H9 (cell line): ENCODE results near the gene PHACTR1. TPM values are rescaled to one million over a fixed set of nuclear protein-coding genes. Genes with fewer than 3 reads are reported as not detected.

ENCODE experiments used
- DNase-seq: peaks from one replicate; pipeline ENCODE4 v3.0.0-alpha.2; 2017
- H2AFZ ChIP-seq: one replicate; pipeline ENCODE4 v1.6.1; 2013; ENCODE audit warnings: mild to moderate bottlenecking, low read length, control low read depth, moderate library complexity
- H2AK5ac ChIP-seq: 2 replicates; pipeline ENCODE4 v1.6.1; 2013; ENCODE audit warnings: low read length, control low read depth, mixed read lengths; ENCODE audit not compliant: insufficient read length
- H2BK120ac ChIP-seq: one replicate; pipeline ENCODE4 v1.6.1; 2013; ENCODE audit warnings: low read depth, mild to moderate bottlenecking, low read length, control low read depth, inconsistent platforms; ENCODE audit not compliant: poor library complexity, severe bottlenecking
- H2BK12ac ChIP-seq: 2 replicates; pipeline ENCODE4 v1.6.1; 2013; ENCODE audit warnings: low read length, control low read depth, mixed read lengths, low read depth; ENCODE audit not compliant: insufficient read length
- H2BK15ac ChIP-seq: 2 replicates; pipeline ENCODE4 v1.6.1; 2013; ENCODE audit warnings: low read depth, low read length, control low read depth
- H2BK20ac ChIP-seq: one replicate; pipeline ENCODE4 v1.6.1; 2013; ENCODE audit warnings: low read depth, mild to moderate bottlenecking, low read length, control low read depth, inconsistent platforms; ENCODE audit not compliant: poor library complexity, severe bottlenecking
- H2BK5ac ChIP-seq: 2 replicates; pipeline ENCODE4 v1.6.1; 2013; ENCODE audit warnings: low read length, control low read depth, mixed read lengths; ENCODE audit not compliant: insufficient read length
- H3K14ac ChIP-seq: 2 replicates; pipeline ENCODE4 v1.6.1; 2013; ENCODE audit warnings: low read length, control low read depth; ENCODE audit not compliant: insufficient read depth
- H3K18ac ChIP-seq: 2 replicates; pipeline ENCODE4 v1.6.1; 2013; ENCODE audit warnings: low read depth, mild to moderate bottlenecking, mixed read lengths, low read length, control low read depth; ENCODE audit not compliant: insufficient read length
- H3K23ac ChIP-seq: 2 replicates; pipeline ENCODE4 v1.6.1; 2013; ENCODE audit warnings: low read length, control low read depth, mixed read lengths, low read depth; ENCODE audit not compliant: insufficient read length
- H3K23me2 ChIP-seq: 2 replicates; pipeline ENCODE4 v1.6.1; 2013; ENCODE audit warnings: low read depth, mild to moderate bottlenecking, mixed read lengths, low read length, control low read depth; ENCODE audit not compliant: insufficient read length, poor library complexity, severe bottlenecking
- H3K27ac ChIP-seq: 2 replicates; pipeline ENCODE4 v1.5.1; 2013; ENCODE audit warnings: low read length, control low read depth, mixed read lengths, low read depth; ENCODE audit not compliant: insufficient read length
- H3K27me3 ChIP-seq: 2 replicates; pipeline ENCODE4 v1.6.1; 2013; ENCODE audit warnings: low read length, control low read depth, inconsistent platforms; ENCODE audit not compliant: insufficient read depth
- H3K4ac ChIP-seq: 2 replicates; pipeline ENCODE4 v1.6.1; 2013; ENCODE audit warnings: low read depth, mild to moderate bottlenecking, control low read depth, inconsistent platforms, low read length, moderate library complexity
- H3K4me1 ChIP-seq: 2 replicates; pipeline ENCODE4 v1.6.1; 2013; ENCODE audit warnings: low read length, control low read depth, inconsistent platforms; ENCODE audit not compliant: insufficient read depth
- H3K4me2 ChIP-seq: 2 replicates; pipeline ENCODE4 v1.6.1; 2013; ENCODE audit warnings: low read length, control low read depth, mixed read lengths; ENCODE audit not compliant: insufficient read length, insufficient read depth
- H3K56ac ChIP-seq: 2 replicates; pipeline ENCODE4 v1.6.1; 2013; ENCODE audit warnings: low read depth, mild to moderate bottlenecking, mixed read lengths, low read length, control low read depth; ENCODE audit not compliant: insufficient read length
- H3K79me1 ChIP-seq: 2 replicates; pipeline ENCODE4 v1.6.1; 2013; ENCODE audit warnings: low read depth, mild to moderate bottlenecking, moderate library complexity, low read length, control low read depth, inconsistent platforms; ENCODE audit not compliant: insufficient read depth, poor library complexity, severe bottlenecking
- H3K79me2 ChIP-seq: 2 replicates; pipeline ENCODE4 v1.6.1; 2013; ENCODE audit warnings: low read length, control low read depth, inconsistent platforms; ENCODE audit not compliant: insufficient read depth
- H3K9ac ChIP-seq: 2 replicates; pipeline ENCODE4 v1.6.1; 2013; ENCODE audit warnings: low read length, control low read depth, mixed read lengths; ENCODE audit not compliant: insufficient read length; ENCODE audit errors: extremely low read depth
- H3K9me3 ChIP-seq: one replicate; pipeline ENCODE4 v1.6.1; 2013; ENCODE audit warnings: low read depth, low read length, inconsistent platforms; ENCODE audit not compliant: control insufficient read depth
- H3T11ph ChIP-seq: one replicate; pipeline ENCODE4 v1.6.1; 2013; ENCODE audit warnings: mild to moderate bottlenecking, low read length, control low read depth, inconsistent platforms
- H4K20me1 ChIP-seq: one replicate; pipeline ENCODE4 v1.6.1; 2013; ENCODE audit not compliant: control insufficient read depth, insufficient read length, insufficient read depth
- H4K5ac ChIP-seq: 2 replicates; pipeline ENCODE4 v1.6.1; 2013; ENCODE audit warnings: low read depth, mild to moderate bottlenecking, mixed read lengths, low read length, control low read depth; ENCODE audit not compliant: insufficient read length
- H4K8ac ChIP-seq: replicated peaks from 2 replicates; pipeline ENCODE4 v1.6.1; 2013; ENCODE audit warnings: low read length, control low read depth, mixed read lengths, low read depth; ENCODE audit not compliant: insufficient read length
- H4K91ac ChIP-seq: 2 replicates; pipeline ENCODE4 v1.6.1; 2013; ENCODE audit warnings: low read depth, mild to moderate bottlenecking, moderate library complexity, mixed read lengths, low read length, control low read depth; ENCODE audit not compliant: insufficient read length
- H3K27ac Mint-ChIP-seq, 3 experiments: 2 replicates in 2 of 3; 3 replicates in 1 of 3; pipeline ENCODE4 v1.8.0; 2020 to 2021; ENCODE audit warnings: mixed read lengths in 3 of 3, mild to moderate bottlenecking in 1 of 3, moderate library complexity in 1 of 3
- H3K27me3 Mint-ChIP-seq: 2 replicates; pipeline ENCODE4 v1.8.0; 2021; ENCODE audit warnings: low read depth, mild to moderate bottlenecking, moderate library complexity, mixed read lengths
- H3K36me3 Mint-ChIP-seq, 3 experiments: 2 replicates in 2 of 3; 3 replicates in 1 of 3; pipeline ENCODE4 v1.8.0; 2020 to 2021; ENCODE audit warnings: low read depth in 3 of 3, mixed read lengths in 3 of 3; ENCODE audit not compliant: insufficient read depth in 1 of 3
- H3K4me1 Mint-ChIP-seq, 2 experiments: 2 replicates each; pipeline ENCODE4 v1.8.0; 2020; ENCODE audit warnings: mixed read lengths in 2 of 2
- H3K4me3 Mint-ChIP-seq, 2 experiments: 2 replicates in 1 of 2; 3 replicates in 1 of 2; pipeline ENCODE4 v1.8.0; 2020 to 2021; ENCODE audit warnings: mild to moderate bottlenecking in 2 of 2, mixed read lengths in 2 of 2, moderate library complexity in 1 of 2
- H3K9me3 Mint-ChIP-seq, 2 experiments: 2 replicates in 1 of 2; 3 replicates in 1 of 2; pipeline ENCODE4 v1.8.0; 2020; ENCODE audit warnings: mild to moderate bottlenecking in 2 of 2, mixed read lengths in 2 of 2, moderate library complexity in 1 of 2
- CTCF ChIP-seq: fragments of 200-600 bp; sonication (generic); conservative IDR thresholded peaks from 3 replicates; pipeline ENCODE4 v1.8.0; 2021; ENCODE audit warnings: antibody characterized with exemption, mild to moderate bottlenecking
- WGBS: extraction: QIAGEN DNeasy Blood & Tissue Kit; methylation state at CpG from one replicate; pipeline ENCODE4 v1.1.7; 2013; ENCODE audit warnings: missing lambda C conversion rate, low lambda C conversion rate, mixed read lengths; ENCODE audit not compliant: insufficient read length; ENCODE audit errors: extremely low coverage; 5-methylcytosine and 5-hydroxymethylcytosine counted together
- total RNA-seq: library from RNA; stranded (reverse); gene quantifications from 2 replicates; pipeline ENCODE4 v1.2.1, GENCODE V29; 2021

Gene PHACTR1
- total RNA-seq, 1 experiment from 2014 or later, result 15.9 TPM

GRCh38 chr6:12875051-12875450 lies 158.5 kb downstream of the PHACTR1 start:
- no peak overlapping the region for H4K5ac ChIP-seq
- Mint-ChIP-seq H3K36me3 (no peaks in the 10 kb centered on the region), H3K9me3 (no peaks in the 10 kb centered on the region), H3K27me3 (no peaks in the 10 kb centered on the region), H3K4me1 (peaks cover 16 to 21% of the 10 kb centered on the region in 2 experiments), H3K4me3 (no peak overlapping the region), H3K27ac (no peak overlapping the region)
- H3K56ac ChIP-seq, result no peak overlapping the region
- no peak overlapping the region for H3K23ac ChIP-seq
- no CpG with 5 or more reads among the region's 6 CpGs for WGBS
- no peaks in the 10 kb centered on the region for H3K9me3 ChIP-seq
- DNase-seq, result no peak
- no peak overlapping the region for H2AFZ ChIP-seq
- no peak overlapping the region for H4K8ac ChIP-seq
- H3K27me3 ChIP-seq, result no peaks in the 10 kb centered on the region
- H2BK5ac ChIP-seq, result no peak overlapping the region
- no peak for TF ChIP-seq CTCF
- H2BK20ac ChIP-seq, result no peak overlapping the region
- H3T11ph ChIP-seq, result no peak overlapping the region
- no peaks in the 10 kb centered on the region for H4K20me1 ChIP-seq
- no peak overlapping the region for H3K9ac ChIP-seq
- no peaks in the 10 kb centered on the region for H3K79me1 ChIP-seq
- no peak overlapping the region for H3K14ac ChIP-seq
- H3K4me1 ChIP-seq, result 0 out of 2 replicates have a peak, but pooled peaks cover 2% of the 10 kb centered on the region
- no peaks in the 10 kb centered on the region for H3K23me2 ChIP-seq
- H3K4ac ChIP-seq, result no peak overlapping the region
- no peak overlapping the region for H2BK15ac ChIP-seq
- H3K4me2 ChIP-seq, result no peak overlapping the region
- H4K91ac ChIP-seq, result no peak overlapping the region
- no peak overlapping the region for H3K27ac ChIP-seq
- H3K79me2 ChIP-seq, result no peaks in the 10 kb centered on the region
- no peak overlapping the region for H2BK120ac ChIP-seq
- no peak overlapping the region for H2BK12ac ChIP-seq
- H3K18ac ChIP-seq, result no peak overlapping the region
- H2AK5ac ChIP-seq, result no peak overlapping the region
